Measurements from ENCODE around the gene PARM1. TPM values are rescaled to one million over a fixed set of nuclear protein-coding genes. Genes with fewer than 3 reads are reported as not detected.

The PARM1 gene, protein sequence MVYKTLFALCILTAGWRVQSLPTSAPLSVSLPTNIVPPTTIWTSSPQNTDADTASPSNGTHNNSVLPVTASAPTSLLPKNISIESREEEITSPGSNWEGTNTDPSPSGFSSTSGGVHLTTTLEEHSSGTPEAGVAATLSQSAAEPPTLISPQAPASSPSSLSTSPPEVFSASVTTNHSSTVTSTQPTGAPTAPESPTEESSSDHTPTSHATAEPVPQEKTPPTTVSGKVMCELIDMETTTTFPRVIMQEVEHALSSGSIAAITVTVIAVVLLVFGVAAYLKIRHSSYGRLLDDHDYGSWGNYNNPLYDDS
- total RNA-seq (100 to 1,000 TPM in 2 of 9 donors, 10 to 100 TPM in 7; 18.9 to 204 (median 72.9) TPM), polyA plus RNA-seq (100 to 1,000 TPM in 1 of 3 donors, 10 to 100 TPM in 2; 11.3 to 108 (median 29.3) TPM)
- long read RNA-seq, donor 1, full-length matches to known transcripts = 2 of 2 reads
- long read RNA-seq, donor 1, partial matches to known transcripts = 0 of 2 reads
- long read RNA-seq, donor 1, other reads (novel, unspliced or antisense) = 0 of 2 reads
- long read RNA-seq, donor 2, full-length matches to known transcripts = 2 of 2 reads
- long read RNA-seq, donor 2, partial matches to known transcripts = 0 of 2 reads
- long read RNA-seq, donor 2, other reads (novel, unspliced or antisense) = 0 of 2 reads
- long read RNA-seq, donor 3, full-length matches to known transcripts = 5 of 5 reads
- long read RNA-seq, donor 3, partial matches to known transcripts = 0 of 5 reads
- long read RNA-seq, donor 3, other reads (novel, unspliced or antisense) = 0 of 5 reads
- long read RNA-seq, donor 4, full-length matches to known transcripts = 8 of 15 reads
- long read RNA-seq, donor 4, partial matches to known transcripts = 2 of 15 reads
- long read RNA-seq, donor 4, other reads (novel, unspliced or antisense) = 5 of 15 reads
- long read RNA-seq, donor 5, full-length matches to known transcripts = 103 of 112 reads
- long read RNA-seq, donor 5, partial matches to known transcripts = 5 of 112 reads
- long read RNA-seq, donor 5, other reads (novel, unspliced or antisense) = 4 of 112 reads
- long read RNA-seq, donor 6, full-length matches to known transcripts = 17 of 27 reads
- long read RNA-seq, donor 6, partial matches to known transcripts = 3 of 27 reads
- long read RNA-seq, donor 6, other reads (novel, unspliced or antisense) = 7 of 27 reads
- long read RNA-seq, donor 7, full-length matches to known transcripts = 1 of 1 reads
- long read RNA-seq, donor 7, partial matches to known transcripts = 0 of 1 reads
- long read RNA-seq, donor 7, other reads (novel, unspliced or antisense) = 0 of 1 reads
- long read RNA-seq, donor 8, full-length matches to known transcripts = 2 of 2 reads
- long read RNA-seq, donor 8, partial matches to known transcripts = 0 of 2 reads
- long read RNA-seq, donor 8, other reads (novel, unspliced or antisense) = 0 of 2 reads
- long read RNA-seq, donor 9 = 0 reads
- long read RNA-seq, donor 10 = 0 reads

DNA sequence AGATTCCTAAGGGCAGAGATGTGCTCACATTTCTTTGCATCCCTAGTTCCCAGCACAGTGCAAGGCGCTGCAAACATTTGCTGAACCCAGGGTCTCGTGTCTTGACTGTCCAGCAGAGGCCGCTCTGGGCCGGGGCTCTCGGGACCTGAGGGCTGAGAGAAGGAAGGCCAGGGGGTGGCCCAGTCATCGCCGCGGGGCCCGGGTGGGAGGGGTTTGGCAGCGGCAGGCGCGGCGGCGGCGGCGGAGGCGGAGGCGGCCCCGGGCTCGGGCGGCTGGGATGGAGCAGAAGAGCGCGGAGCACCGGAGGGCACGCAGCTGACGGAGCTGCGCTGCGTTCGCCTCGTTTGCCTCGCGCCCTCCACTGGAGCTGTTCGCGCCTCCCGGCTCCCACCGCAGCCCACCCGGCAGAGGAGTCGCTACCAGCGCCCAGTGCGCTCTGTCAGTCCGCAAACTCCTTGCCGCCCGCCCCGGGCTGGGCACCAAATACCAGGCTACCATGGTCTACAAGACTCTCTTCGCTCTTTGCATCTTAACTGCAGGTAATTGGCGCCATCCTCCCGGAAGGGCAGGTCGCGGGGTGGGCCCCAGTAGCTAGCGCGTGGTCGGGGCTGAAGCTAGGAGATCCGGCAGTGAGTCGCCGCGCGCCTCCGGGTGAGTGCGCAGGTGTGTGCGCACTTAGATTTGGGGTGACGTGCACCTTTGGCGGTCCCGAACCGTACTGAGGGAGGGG is at the start of gene PARM1:
TSS of gene PARM1 (plus strand) at position 285 of the 730 bp plus-strand sequence. CDS start at position 497, 212 bp downstream.
- 0 to 3% (median 1%) methylated on average over 4 to 64 of the region's 64 CpGs for WGBS, 4 donors
- peak within 1 kb of the TSS in 3 of 5 donors; percentile 18 to 65 (median 45) for H3K27ac ChIP-seq
- intact Hi-C loops (cut with DNase I) = no loop called here
- peak; percentile 87 to 94 (median 89) for DNase-seq
- no peaks in the 10 kb centered on the region for H3K36me3 ChIP-seq (replicated peaks in 1 of 2)
- H3K9me3 ChIP-seq (replicated peaks in 1 of 3) = no peaks in the 10 kb centered on the region
- peaks cover 2% of the 10 kb centered on the region for H3K27me3 ChIP-seq
- peaks cover 0 to 13% of the 10 kb centered on the region in 2 donors for H3K4me1 ChIP-seq (replicated peaks in 1 of 2)
- TF ChIP-seq, protein P1, sequence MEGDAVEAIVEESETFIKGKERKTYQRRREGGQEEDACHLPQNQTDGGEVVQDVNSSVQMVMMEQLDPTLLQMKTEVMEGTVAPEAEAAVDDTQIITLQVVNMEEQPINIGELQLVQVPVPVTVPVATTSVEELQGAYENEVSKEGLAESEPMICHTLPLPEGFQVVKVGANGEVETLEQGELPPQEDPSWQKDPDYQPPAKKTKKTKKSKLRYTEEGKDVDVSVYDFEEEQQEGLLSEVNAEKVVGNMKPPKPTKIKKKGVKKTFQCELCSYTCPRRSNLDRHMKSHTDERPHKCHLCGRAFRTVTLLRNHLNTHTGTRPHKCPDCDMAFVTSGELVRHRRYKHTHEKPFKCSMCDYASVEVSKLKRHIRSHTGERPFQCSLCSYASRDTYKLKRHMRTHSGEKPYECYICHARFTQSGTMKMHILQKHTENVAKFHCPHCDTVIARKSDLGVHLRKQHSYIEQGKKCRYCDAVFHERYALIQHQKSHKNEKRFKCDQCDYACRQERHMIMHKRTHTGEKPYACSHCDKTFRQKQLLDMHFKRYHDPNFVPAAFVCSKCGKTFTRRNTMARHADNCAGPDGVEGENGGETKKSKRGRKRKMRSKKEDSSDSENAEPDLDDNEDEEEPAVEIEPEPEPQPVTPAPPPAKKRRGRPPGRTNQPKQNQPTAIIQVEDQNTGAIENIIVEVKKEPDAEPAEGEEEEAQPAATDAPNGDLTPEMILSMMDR (IDR thresholded peaks at IDR 0.05) = peak; percentile 38 to 75 (median 54)
- peak; percentile 7 to 40 for TF ChIP-seq POLR2A (IDR thresholded peaks at IDR 0.05)
- H3K4me3 ChIP-seq = peak within 1 kb of the TSS in 2 of 4 donors; percentile 8 to 55

DNA sequence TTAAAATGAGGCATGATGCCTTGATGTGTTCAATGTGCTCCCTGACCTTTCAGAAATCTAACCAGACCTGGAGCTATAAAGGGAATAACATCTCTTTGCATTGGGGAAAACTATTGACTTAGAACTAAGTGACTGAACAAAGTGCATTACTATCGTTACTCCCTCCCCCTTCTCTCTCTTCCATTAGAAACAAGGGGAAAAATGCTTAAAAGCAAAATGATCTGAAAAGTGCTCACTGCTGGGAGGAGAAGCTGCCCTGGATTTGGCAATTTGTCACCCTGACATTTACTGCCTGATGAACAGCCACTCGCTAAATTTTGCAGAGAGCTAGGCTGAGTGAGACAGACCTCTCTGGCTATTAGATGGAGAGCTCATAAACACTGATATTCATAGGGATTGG is 48.6 kb upstream of the PARM1 start:
- intact Hi-C loops (cut with DNase I) = no loop called here
- Histone ChIP-seq H3K27ac (no peak overlapping the region), H3K27me3 (no peaks in the 10 kb centered on the region), H3K36me3 (replicated peaks in 1 of 2) (no peaks in the 10 kb centered on the region), H3K4me3 (no peak overlapping the region), H3K4me1 (replicated peaks in 1 of 2) (no peaks in the 10 kb centered on the region), H3K9me3 (replicated peaks in 1 of 3) (no peaks in the 10 kb centered on the region)
- 25 to 39% (median 27%) methylated on average over 2 of the region's 2 CpGs for WGBS, 4 donors
- DNase-seq = no peak
- TF ChIP-seq, protein P1 (IDR thresholded peaks at IDR 0.05) = no peak
- no peak for TF ChIP-seq POLR2A (IDR thresholded peaks at IDR 0.05)

DNA sequence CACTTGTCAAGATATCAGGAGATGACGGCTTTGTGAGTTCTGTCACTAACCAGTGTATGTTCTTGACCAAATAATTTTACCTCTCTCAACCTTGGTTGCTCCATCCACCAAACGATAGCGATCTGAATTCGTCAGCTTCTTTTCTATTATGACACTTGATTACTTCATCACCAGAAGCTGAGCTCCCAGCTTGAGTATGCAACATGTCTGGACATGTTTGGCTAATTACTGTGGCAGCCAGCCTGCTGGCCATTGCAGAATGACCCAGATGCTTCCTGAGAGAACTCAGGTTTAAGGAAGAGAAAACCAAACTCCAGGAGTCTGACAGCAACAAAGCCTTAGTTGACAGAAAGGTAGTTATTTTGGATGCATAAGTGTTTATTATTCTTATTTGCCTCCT is 46.4 kb upstream of the PARM1 start:
- Histone ChIP-seq H3K36me3 (replicated peaks in 1 of 2) (no peaks in the 10 kb centered on the region), H3K27ac (no peak overlapping the region), H3K4me3 (no peak overlapping the region), H3K27me3 (no peaks in the 10 kb centered on the region), H3K4me1 (replicated peaks in 1 of 2) (no peaks in the 10 kb centered on the region), H3K9me3 (replicated peaks in 1 of 3) (no peaks in the 10 kb centered on the region)
- DNase-seq = no peak
- no peak for TF ChIP-seq POLR2A (IDR thresholded peaks at IDR 0.05)
- TF ChIP-seq, protein P1 (IDR thresholded peaks at IDR 0.05) = no peak
- intact Hi-C loops (cut with DNase I) = no loop called here
- WGBS, 4 donors = 79 to 90% (median 86%) methylated on average over 4 of the region's 4 CpGs

Measured in adrenal gland (tissue), 19 donors.